Activated CD4-positive, alpha-beta T cell treated with anti-CD3 and anti-CD28 coated beads for 36 hours (primary cell): Measurements from ENCODE around the gene SERTAD1. TPM values are rescaled to one million over a fixed set of nuclear protein-coding genes. Genes with fewer than 3 reads are reported as not detected.
"Not testable (repeated sequence)": the region's sequence is repeated elsewhere in the genome, so short reads cannot be mapped to it uniquely, and the experiment has no call there.

Experiments used
- ATAC-seq: fragments of 200-7000 bp; cut with Tn5 transposase; one replicate; pipeline ENCODE4 v1.10.0; 2021; ENCODE audit warnings: mild to moderate bottlenecking, moderate library complexity
- CTCF ChIA-PET: fragments of 350-600 bp; sonication (Branson Sonifier 250); formaldehyde crosslinking; loops from one replicate; lab custom pipeline; 2021; ENCODE audit warnings: antibody characterized with exemption; lab: Charles Lee
- POLR2A ChIA-PET: fragments of 350-600 bp; sonication (Branson Sonifier 250); formaldehyde crosslinking; loops from one replicate; lab custom pipeline; 2021; ENCODE audit warnings: antibody characterized with exemption, inconsistent platforms; lab: Charles Lee
- DNase-seq: peaks from one replicate; pipeline ENCODE4 v3.0.0-alpha.2; 2020
- H3K27ac Mint-ChIP-seq: one replicate; pipeline ENCODE4 v1.8.0; 2021; ENCODE audit warnings: mixed read lengths
- H3K27me3 Mint-ChIP-seq: one replicate; pipeline ENCODE4 v1.8.0; 2021; ENCODE audit warnings: mixed read lengths
- H3K36me3 Mint-ChIP-seq: one replicate; pipeline ENCODE4 v1.8.0; 2021; ENCODE audit warnings: low read depth, mixed read lengths
- H3K4me1 Mint-ChIP-seq: one replicate; pipeline ENCODE4 v1.8.0; 2021; ENCODE audit warnings: mixed read lengths
- H3K4me3 Mint-ChIP-seq: one replicate; pipeline ENCODE4 v1.8.0; 2021; ENCODE audit warnings: mild to moderate bottlenecking, moderate library complexity, mixed read lengths
- H3K9me3 Mint-ChIP-seq: one replicate; pipeline ENCODE4 v1.8.0; 2021; ENCODE audit warnings: low read depth, mixed read lengths
- intact Hi-C, 2 experiments: fragments of 100-400 bp; cut with DNase I in 1 of 2; cut with micrococcal nuclease in 1 of 2; formaldehyde crosslinking; loops; one replicate each; pipeline versions ENCODE4 v1.14.2 to v1.15.1; 2022 to 2024; cut with DNase I, micrococcal nuclease
- total RNA-seq, 2 experiments: library from RNA; stranded (reverse); gene quantifications; one replicate each; pipeline ENCODE4 v1.2.3, GENCODE V29; 2021

SERTAD1 gene
- total RNA-seq, 2 experiments from 2014 or later = 10.0 to 14.7 TPM

GRCh38 chr19:40438284-40438683 is 12.5 kb upstream of the SERTAD1 start:
- Mint-ChIP-seq H3K27ac (no peak overlapping the region), H3K36me3 (peaks cover 8% of the 10 kb centered on the region), H3K4me3 (no peak overlapping the region), H3K9me3 (no peaks in the 10 kb centered on the region), H3K27me3 (no peaks in the 10 kb centered on the region), H3K4me1 (peaks cover 21% of the 10 kb centered on the region)
- ChIA-PET CTCF (interaction anchor here (2.6 kb wide), 1 partner anchor 12 kb away, joined by 13 read pairs; the partner anchor contains the start of gene SERTAD1), POLR2A (interaction anchor here (0.6 to 1.4 kb wide), 3 partner anchors 12 to 26 kb away, joined by 3 to 4 read pairs (median 3); no protein-coding TSS in a partner anchor)
- DNase-seq (no peak), ATAC-seq (no peak)
- intact Hi-C loops = no loop called here

- no peaks in the 10 kb centered on the region for H3K27me3 Mint-ChIP-seq
- POLR2A ChIA-PET = interaction anchor here (0.6 to 2.2 kb wide), 4 partner anchors 8 to 28 kb away, joined by 3 to 8 read pairs (median 4); partner anchors contain the start of genes SERTAD1 and SERTAD3
- peak overlapping the region; percentile 96 for H3K27ac Mint-ChIP-seq
- H3K4me3 Mint-ChIP-seq = peak overlapping the region; percentile 75
- ATAC-seq (peak; percentile 86), DNase-seq (peak; percentile 74)
- H3K36me3 Mint-ChIP-seq = no peaks in the 10 kb centered on the region
- H3K4me1 Mint-ChIP-seq = peaks cover 15% of the 10 kb centered on the region
- H3K9me3 Mint-ChIP-seq = no peaks in the 10 kb centered on the region
- CTCF ChIA-PET = interaction anchor here (0.7 to 4.1 kb wide), 5 partner anchors 8 to 953 kb away, joined by 3 to 20 read pairs (median 3); partner anchors contain the start of genes BLVRB and TIMM50
- intact Hi-C loops = loop anchor here in 1 of 2 experiments (1.0 kb wide), 1 partner anchor 10 kb away; no protein-coding TSS in a partner anchor
These were observed 7.8 kb upstream of the SERTAD1 start for GRCh38 chr19:40433391-40434216.

- CTCF ChIA-PET = interaction anchor here (1.0 to 4.1 kb wide), 5 partner anchors 9 to 99 kb away, joined by 3 to 20 read pairs (median 4); partner anchors contain the start of gene BLVRB
- not testable (repeated sequence) for H3K36me3 Mint-ChIP-seq
- intact Hi-C loops = loop anchor here in 1 of 2 experiments (1.0 kb wide), 1 partner anchor 11 kb away; no protein-coding TSS in a partner anchor
These were observed 7.0 kb upstream of the SERTAD1 start for GRCh38 chr19:40432760-40433159.

GRCh38 chr19:40431698-40432097 is 5.9 kb upstream of the SERTAD1 start:
- Mint-ChIP-seq H3K27ac (no peak overlapping the region), H3K4me3 (no peak overlapping the region), H3K36me3 (no peaks in the 10 kb centered on the region), H3K4me1 (peaks cover 15% of the 10 kb centered on the region), H3K9me3 (no peaks in the 10 kb centered on the region), H3K27me3 (no peaks in the 10 kb centered on the region)
- no peak for ATAC-seq
- ChIA-PET POLR2A (no interaction called here), CTCF (interaction anchor here (1.1 to 1.5 kb wide), 2 partner anchors 9 to 11 kb away, joined by 3 to 4 read pairs; no protein-coding TSS in a partner anchor)
- DNase-seq = no peak
- intact Hi-C loops = no loop called here

More at GRCh38 chr19:40432760-40433159, 7.0 kb upstream of the SERTAD1 start:
- not testable (repeated sequence) for DNase-seq, ATAC-seq, H3K9me3 Mint-ChIP-seq, H3K27me3 Mint-ChIP-seq, H3K27ac Mint-ChIP-seq
- peaks cover 15% of the 10 kb centered on the region for H3K4me1 Mint-ChIP-seq
- POLR2A ChIA-PET = interaction anchor here (0.6 to 2.2 kb wide), 2 partner anchors 10 to 27 kb away, joined by 5 to 8 read pairs; partner anchors contain the start of gene SERTAD3
- H3K4me3 Mint-ChIP-seq = peak overlapping the region; percentile 75

- H3K4me3 Mint-ChIP-seq, H3K9me3 Mint-ChIP-seq, DNase-seq, ATAC-seq, POLR2A ChIA-PET, H3K27me3 Mint-ChIP-seq, H3K27ac Mint-ChIP-seq, H3K36me3 Mint-ChIP-seq, intact Hi-C loops: not testable (repeated sequence)
- CTCF ChIA-PET = interaction anchor here (0.6 to 1.1 kb wide), 2 partner anchors 60 to 130 kb away, joined by 4 read pairs; no protein-coding TSS in a partner anchor
- peaks cover 21% of the 10 kb centered on the region for H3K4me1 Mint-ChIP-seq
These were observed 4.5 kb upstream of the SERTAD1 start for GRCh38 chr19:40430242-40430641.

- POLR2A ChIA-PET = interaction anchor here (0.7 to 1.0 kb wide), 2 partner anchors 15 to 36 kb away, joined by 3 to 6 read pairs; no protein-coding TSS in a partner anchor
- H3K4me1 Mint-ChIP-seq = peaks cover 14% of the 10 kb centered on the region
- not testable (repeated sequence) for DNase-seq, H3K4me3 Mint-ChIP-seq, H3K36me3 Mint-ChIP-seq, ATAC-seq, H3K27me3 Mint-ChIP-seq, H3K9me3 Mint-ChIP-seq, H3K27ac Mint-ChIP-seq
- CTCF ChIA-PET = interaction anchor here (0.6 to 0.7 kb wide), 2 partner anchors 1376 to 1717 kb away, joined by 3 read pairs; no protein-coding TSS in a partner anchor
- intact Hi-C loops = loop anchor here (5.0 kb wide), 3 partner anchors 289 to 834 kb away; partner anchors contain the start of genes COQ8B (in 1 of the 2), EGLN2 (in 1 of the 2), HNRNPUL1 (in 1 of the 2) and ITPKC (in 1 of the 2)
These were observed 2.4 kb upstream of the SERTAD1 start for GRCh38 chr19:40428197-40428596.

- CTCF ChIA-PET = interaction anchor here (0.5 to 2.6 kb wide), 5 partner anchors 15 to 378 kb away, joined by 3 to 14 read pairs (median 4); partner anchors contain the start of gene BLVRB
- Mint-ChIP-seq H3K36me3 (peaks cover 20% of the 10 kb centered on the region), H3K4me3 (peak overlapping the region; percentile 89), H3K27ac (peak overlapping the region; percentile 96), H3K27me3 (no peaks in the 10 kb centered on the region), H3K4me1 (peaks cover 20% of the 10 kb centered on the region), H3K9me3 (no peaks in the 10 kb centered on the region)
- ATAC-seq (no peak), DNase-seq (peak; percentile 38)
- intact Hi-C loops = loop anchor here (1.0 to 5.0 kb wide), 13 partner anchors 18 to 837 kb away; partner anchors contain the start of genes AKT2 (in 1 of the 2), BLVRB (in 1 of the 2), C19orf47 (in 1 of the 2) and COQ8B (in 1 of the 2)
- POLR2A ChIA-PET = interaction anchor here (0.6 kb wide), 1 partner anchor 10 kb away, joined by 4 read pairs; no protein-coding TSS in a partner anchor
These were observed 949 bp downstream of the SERTAD1 start for GRCh38 chr19:40424637-40425449.

GRCh38 chr19:40423938-40424337 is 1.9 kb downstream of the SERTAD1 start:
- peak overlapping the region; percentile 84 for H3K27ac Mint-ChIP-seq
- CTCF ChIA-PET = interaction anchor here (0.8 to 2.6 kb wide), 3 partner anchors 16 to 40 kb away, joined by 3 to 14 read pairs (median 4); partner anchors contain the start of gene BLVRB
- no peaks in the 10 kb centered on the region for H3K9me3 Mint-ChIP-seq

GRCh38 chr19:40422748-40423566 is 2.8 kb downstream of the SERTAD1 start:
- Mint-ChIP-seq H3K4me1 (peaks cover 22% of the 10 kb centered on the region), H3K27me3 (no peaks in the 10 kb centered on the region), H3K36me3 (peaks cover 20% of the 10 kb centered on the region), H3K27ac (peak overlapping the region; percentile 90), H3K4me3 (peak overlapping the region; percentile 76), H3K9me3 (no peaks in the 10 kb centered on the region)
- no peak for DNase-seq
- intact Hi-C loops = no loop called here
- POLR2A ChIA-PET = interaction anchor here (1.3 kb wide), 1 partner anchor 12 kb away, joined by 3 read pairs; no protein-coding TSS in a partner anchor
- no peak for ATAC-seq
- CTCF ChIA-PET = interaction anchor here (0.7 to 2.6 kb wide), 4 partner anchors 9 to 144 kb away, joined by 3 to 14 read pairs (median 4); partner anchors contain the start of gene BLVRB

More at GRCh38 chr19:40423938-40424337, 1.9 kb downstream of the SERTAD1 start:
- H3K36me3 Mint-ChIP-seq = peaks cover 20% of the 10 kb centered on the region
- H3K4me3 Mint-ChIP-seq = peak overlapping the region; percentile 89
- ATAC-seq (no peak), DNase-seq (no peak)
- POLR2A ChIA-PET = interaction anchor here (1.3 kb wide), 1 partner anchor 11 kb away, joined by 3 read pairs; no protein-coding TSS in a partner anchor
- H3K4me1 Mint-ChIP-seq = peaks cover 22% of the 10 kb centered on the region
- intact Hi-C loops = loop anchor here in 1 of 2 experiments (2.0 kb wide), 2 partner anchors 119 to 181 kb away; no protein-coding TSS in a partner anchor
- H3K27me3 Mint-ChIP-seq = no peaks in the 10 kb centered on the region
